GM21737 (cell line): ENCODE data around the gene REC114.
"Not testable (repeated sequence)": the region's sequence is repeated elsewhere in the genome, so short reads cannot be mapped to it uniquely, and the experiment has no call there.

Experiments
- ATAC-seq: cut with Tn5 transposase; IDR thresholded peaks from one replicate; pipeline ENCODE4 v1.9.1; 2021; ENCODE audit warnings: mild to moderate bottlenecking, moderate library complexity; ENCODE audit not compliant: unreplicated experiment

The REC114 gene

DNA sequence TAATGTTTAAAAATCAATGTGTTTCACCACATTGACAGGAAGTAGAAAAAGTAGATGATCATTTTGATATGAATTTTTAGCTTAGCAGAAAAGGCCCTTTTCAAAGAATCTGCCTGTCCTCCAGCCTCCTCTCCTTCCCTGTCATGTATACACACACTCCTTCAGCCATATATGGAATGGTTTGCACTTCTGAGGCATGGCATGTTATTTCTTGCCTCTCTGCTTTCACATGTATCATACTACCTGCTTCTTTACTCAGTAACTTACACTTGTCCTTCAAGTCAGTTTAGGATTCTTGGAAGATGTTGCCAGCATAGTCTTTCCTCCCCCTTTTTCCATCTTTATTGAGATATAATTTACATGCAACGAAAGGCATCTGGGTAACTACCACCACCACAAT, 79.0 kb downstream of the REC114 start:
- ATAC-seq = no peak

DNA sequence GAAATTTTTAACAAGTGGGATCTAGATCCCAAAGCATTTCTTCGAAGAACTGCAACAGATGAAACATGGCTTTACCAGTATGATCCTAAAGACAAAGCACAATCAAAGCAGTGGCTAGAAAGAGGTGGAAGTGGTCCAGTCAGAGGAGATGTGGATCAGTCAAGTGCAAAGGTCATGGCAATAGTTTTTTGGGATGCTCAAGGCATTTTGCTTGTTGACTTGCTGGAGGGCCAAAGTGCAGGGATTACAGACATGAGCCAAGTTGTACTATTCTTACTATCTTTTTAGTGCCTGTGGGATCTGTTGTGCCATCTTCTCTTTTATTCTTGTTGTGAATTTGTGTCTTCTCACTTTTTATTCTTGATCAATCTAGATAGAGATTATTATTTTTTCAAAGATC, 82.0 kb downstream of the REC114 start:
- ATAC-seq = no peak

DNA sequence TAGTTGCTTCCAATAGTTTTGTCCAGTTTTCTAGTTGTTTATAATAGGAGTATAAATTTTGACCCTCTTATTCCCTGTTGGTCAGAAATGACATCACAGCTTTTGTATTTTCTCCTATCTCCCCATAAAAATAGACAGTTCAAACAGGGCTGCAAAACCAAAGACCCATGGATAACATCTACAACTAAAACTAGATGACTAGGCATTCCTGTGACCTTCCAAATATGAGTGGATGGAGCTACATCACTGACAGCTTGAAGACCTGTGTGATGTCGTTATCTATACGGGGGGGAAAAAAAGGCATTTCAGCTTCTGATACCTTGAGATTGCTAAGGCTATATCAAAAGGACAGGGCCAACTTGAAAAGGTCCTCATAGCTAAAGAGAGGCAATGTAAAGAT, 84.6 kb downstream of the REC114 start:
- ATAC-seq = no peak

DNA sequence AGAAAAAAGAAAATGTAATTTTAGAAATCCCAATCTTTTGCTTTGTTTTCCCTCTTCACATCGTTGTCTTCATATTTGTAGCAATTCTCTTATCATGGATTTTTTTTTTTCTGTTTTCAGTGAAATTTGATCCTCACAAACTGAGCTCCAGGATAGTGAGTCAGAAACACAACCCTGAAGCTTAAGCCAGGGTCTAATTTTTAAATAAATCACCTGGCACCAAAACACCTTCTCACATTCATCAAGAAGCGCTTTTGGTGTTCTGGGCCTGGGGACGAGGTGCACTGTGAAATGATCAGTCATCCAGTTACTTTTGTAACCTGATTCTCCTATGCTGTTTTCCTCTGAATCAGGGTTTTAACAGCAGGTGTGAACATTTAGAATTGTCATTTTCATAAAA, 87.7 kb downstream of the REC114 start:
- no peak for ATAC-seq

- no peak for ATAC-seq
These were observed 95.2 kb downstream of the REC114 start for GRCh38 chr15:73538123-73538522.

GRCh38 chr15:73538563-73539211, 95.7 kb downstream of the REC114 start:
- ATAC-seq = no peak

DNA sequence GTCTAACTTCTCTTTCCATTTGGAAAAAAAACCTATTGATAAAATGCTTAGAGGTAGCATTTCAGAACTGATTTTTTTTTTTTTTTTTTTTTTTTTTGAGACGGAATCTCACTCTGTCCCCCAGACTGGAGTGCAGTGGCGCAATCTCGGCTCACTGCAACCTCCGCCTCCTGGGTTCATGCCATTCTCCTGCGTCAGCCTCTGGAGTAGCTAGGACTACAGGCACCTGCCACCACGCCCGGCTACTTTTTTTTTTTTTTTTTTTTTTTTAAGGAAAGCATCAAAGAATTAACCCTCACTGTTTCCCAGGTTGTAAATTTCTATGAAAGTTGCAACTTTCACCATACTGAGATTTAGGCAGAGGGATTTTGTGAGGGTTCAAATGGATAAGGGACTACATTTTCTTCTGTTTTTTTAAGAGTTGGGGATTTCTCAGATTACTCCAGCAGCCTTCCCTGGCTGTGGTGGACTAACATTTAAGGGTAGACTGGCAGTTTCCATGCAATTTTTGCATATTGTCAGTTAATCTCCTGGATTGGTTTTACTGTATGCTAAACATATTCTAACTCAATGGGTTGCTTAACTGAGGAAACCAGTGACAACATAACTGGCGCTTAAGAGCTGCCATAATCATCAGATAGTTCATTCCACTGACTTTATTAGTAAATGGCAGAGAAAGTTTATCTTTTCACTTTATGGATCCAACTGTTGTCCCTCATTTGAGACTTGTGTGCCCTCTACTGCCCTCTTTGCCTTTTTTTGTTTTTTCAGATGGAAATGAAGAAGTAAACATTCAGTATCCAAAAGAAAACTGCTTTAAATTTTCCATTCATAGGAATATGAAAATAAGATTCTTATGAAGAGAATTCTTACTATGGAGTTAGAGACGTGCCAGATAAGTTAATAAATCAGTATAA, 96.5 kb downstream of the REC114 start:
- ATAC-seq = no peak

DNA sequence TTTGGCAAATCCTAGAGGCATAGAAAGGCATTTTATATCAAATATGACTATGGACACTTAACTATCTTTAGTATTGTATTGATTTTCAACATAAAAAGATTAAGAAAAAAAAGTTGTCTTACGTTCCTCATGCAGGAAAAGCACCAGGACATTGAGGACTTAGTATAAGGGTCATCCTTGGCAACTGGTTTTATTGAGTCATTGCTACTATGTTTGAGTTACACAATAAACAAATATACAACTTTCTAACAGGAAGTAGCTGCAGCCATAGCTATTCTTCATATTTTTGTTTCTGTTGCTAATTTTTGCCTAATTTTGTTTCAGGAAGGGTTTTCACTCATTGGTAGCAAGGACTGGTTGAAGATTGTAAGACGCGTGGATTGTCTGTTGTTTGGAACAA, 97.2 kb downstream of the REC114 start:
- no peak for ATAC-seq

DNA sequence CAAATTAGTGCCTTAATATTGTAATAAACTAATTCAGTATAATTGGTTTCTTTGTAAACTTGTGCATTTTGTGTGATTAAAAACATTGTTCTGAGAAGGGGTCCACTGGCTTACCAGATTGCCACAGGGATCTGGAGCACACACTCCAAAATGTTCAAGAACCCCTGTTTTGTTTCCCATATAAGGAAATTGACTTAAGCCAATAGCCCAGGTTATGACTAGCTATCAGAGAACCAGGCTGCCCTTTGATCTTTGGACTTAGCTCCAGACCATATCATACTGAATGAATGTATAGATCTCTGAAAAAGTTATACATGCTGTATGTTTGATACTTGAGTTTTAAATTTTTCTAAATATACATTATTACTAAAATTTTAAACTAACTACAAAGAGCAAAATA, 98.5 kb downstream of the REC114 start:
- no peak for ATAC-seq

DNA sequence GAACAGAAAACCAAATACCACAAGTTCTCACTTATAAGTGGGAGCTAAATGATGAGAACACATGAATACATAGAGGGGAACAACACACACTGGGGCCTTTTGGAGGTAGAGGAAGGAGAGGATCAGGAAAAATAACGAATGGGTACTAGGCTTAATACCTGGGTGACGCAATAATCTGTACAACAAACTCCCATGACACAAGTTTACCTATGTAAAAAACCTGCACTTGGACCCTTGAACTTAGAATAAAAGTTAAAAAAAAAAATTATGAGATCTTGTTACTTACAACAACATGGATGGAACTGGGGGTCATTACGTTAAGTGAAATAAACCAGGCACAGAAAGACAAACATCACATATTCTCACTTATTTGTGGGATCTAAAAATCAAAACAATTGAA, 106.0 kb downstream of the REC114 start:
- ATAC-seq = not testable (repeated sequence)

- ATAC-seq = no peak
These were observed 107.2 kb downstream of the REC114 start for GRCh38 chr15:73550190-73550589.

DNA sequence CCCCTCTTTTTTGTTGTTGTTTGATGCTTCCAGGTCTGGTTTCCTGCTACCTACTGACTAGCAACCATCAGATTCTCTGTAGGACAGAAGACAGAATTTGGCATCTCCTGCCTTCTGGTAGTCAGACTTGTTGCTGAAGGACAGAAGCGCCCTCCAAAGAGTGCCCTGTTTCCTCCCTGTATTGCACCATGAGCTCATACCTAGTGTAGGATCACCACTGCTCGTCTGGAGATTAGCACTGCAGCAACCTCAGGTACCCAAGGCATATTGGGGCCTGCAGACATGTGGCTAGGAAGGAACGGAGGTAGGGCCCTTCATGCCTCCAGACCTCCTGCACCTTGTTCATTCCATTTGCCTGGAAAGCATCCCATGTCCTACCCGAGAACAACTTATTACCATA, 112.1 kb downstream of the REC114 start:
- ATAC-seq = no peak

- no peak for ATAC-seq
These were observed 115.6 kb downstream of the REC114 start for GRCh38 chr15:73558529-73558928.

DNA sequence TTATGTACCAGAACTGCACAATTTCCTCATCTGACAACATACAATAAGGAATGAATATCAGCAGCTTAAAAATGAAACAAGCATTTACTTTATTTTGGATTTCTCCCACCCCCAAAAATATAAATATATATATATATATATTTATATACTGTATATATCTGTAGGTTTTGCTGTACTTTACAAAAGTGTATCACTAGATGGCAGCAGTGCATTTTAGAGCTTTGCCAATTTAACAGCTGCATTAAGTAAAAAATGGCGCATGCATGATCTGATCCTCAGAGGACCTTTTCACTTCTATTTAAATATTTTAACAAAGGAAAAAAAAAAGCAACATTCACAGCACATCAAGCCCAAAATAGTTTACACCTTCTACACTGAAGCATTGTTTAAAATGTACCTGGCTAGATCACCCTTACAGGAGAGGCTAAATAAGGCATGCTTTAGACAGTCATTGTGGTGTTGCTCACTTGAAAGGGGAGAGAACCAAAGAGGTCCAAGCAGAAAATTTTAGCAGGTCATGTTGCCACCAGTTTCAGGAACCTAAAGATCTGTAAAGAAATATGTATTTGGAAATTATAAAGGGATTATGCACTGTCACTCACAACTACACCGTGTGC, 117.6 kb downstream of the REC114 start:
- ATAC-seq = no peak

DNA sequence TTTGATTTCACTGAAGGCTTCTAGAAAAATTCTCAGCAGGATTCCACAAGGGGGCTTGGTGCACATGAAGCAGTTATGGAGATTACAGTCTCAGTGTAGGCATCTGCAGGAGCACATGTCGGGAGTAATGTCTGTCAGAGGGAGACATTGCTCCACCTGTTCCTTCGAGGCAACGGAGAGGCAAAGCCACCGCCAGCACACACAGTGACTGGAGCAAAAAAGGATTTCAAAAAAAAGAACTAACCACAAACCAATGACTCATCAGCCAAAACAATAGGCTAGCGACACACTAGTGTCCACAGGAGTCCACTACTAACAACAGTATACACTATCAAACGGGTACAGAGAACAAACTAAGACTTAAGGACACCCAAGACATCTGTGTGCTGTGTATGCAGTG, 121.3 kb downstream of the REC114 start:
- no peak for ATAC-seq

- no peak for ATAC-seq
These were observed 124.1 kb downstream of the REC114 start for GRCh38 chr15:73567020-73567419.

GRCh38 chr15:73568564-73569280, 125.8 kb downstream of the REC114 start:
- no peak for ATAC-seq

DNA sequence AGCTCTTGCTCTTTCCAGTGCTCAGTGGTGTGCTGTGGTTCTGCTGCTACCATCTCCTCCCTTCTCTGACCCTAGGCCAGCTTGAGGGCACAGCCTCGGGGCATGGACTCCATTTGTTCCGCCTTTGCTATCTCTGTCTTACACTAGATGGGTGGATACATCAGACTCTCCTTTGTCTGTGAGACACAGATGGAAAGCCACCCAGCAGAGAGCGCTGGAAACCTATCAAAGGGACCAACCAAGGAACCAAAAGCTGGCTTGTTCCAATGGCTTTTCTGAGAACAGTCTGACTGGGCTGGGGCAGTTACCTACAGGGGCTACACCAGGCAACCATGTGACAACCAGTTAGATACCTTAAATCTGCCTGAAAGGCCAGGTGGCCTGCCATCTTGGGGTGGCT, 126.4 kb downstream of the REC114 start:
- ATAC-seq = no peak

GRCh38 chr15:73570355-73571032, 127.5 kb downstream of the REC114 start:
- ATAC-seq = no peak

GRCh38 chr15:73571346-73571745, 128.4 kb downstream of the REC114 start:
- ATAC-seq = no peak

GRCh38 chr15:73572296-73572695, 129.3 kb downstream of the REC114 start:
- ATAC-seq = no peak
